H9 (cell line): ENCODE results near the gene AGTRAP. TPM values are rescaled to one million over a fixed set of nuclear protein-coding genes. Genes with fewer than 3 reads are reported as not detected.

Experiments
- DNase-seq: peaks from one replicate; pipeline ENCODE4 v3.0.0-alpha.2; 2017
- H2AFZ ChIP-seq: one replicate; pipeline ENCODE4 v1.6.1; 2013; ENCODE audit warnings: mild to moderate bottlenecking, low read length, control low read depth, moderate library complexity
- H2AK5ac ChIP-seq: 2 replicates; pipeline ENCODE4 v1.6.1; 2013; ENCODE audit warnings: low read length, control low read depth, mixed read lengths; ENCODE audit not compliant: insufficient read length
- H2BK120ac ChIP-seq: one replicate; pipeline ENCODE4 v1.6.1; 2013; ENCODE audit warnings: low read depth, mild to moderate bottlenecking, low read length, control low read depth, inconsistent platforms; ENCODE audit not compliant: poor library complexity, severe bottlenecking
- H2BK12ac ChIP-seq: 2 replicates; pipeline ENCODE4 v1.6.1; 2013; ENCODE audit warnings: low read length, control low read depth, mixed read lengths, low read depth; ENCODE audit not compliant: insufficient read length
- H2BK15ac ChIP-seq: 2 replicates; pipeline ENCODE4 v1.6.1; 2013; ENCODE audit warnings: low read depth, low read length, control low read depth
- H2BK20ac ChIP-seq: one replicate; pipeline ENCODE4 v1.6.1; 2013; ENCODE audit warnings: low read depth, mild to moderate bottlenecking, low read length, control low read depth, inconsistent platforms; ENCODE audit not compliant: poor library complexity, severe bottlenecking
- H2BK5ac ChIP-seq: 2 replicates; pipeline ENCODE4 v1.6.1; 2013; ENCODE audit warnings: low read length, control low read depth, mixed read lengths; ENCODE audit not compliant: insufficient read length
- H3K14ac ChIP-seq: 2 replicates; pipeline ENCODE4 v1.6.1; 2013; ENCODE audit warnings: low read length, control low read depth; ENCODE audit not compliant: insufficient read depth
- H3K18ac ChIP-seq: 2 replicates; pipeline ENCODE4 v1.6.1; 2013; ENCODE audit warnings: low read depth, mild to moderate bottlenecking, mixed read lengths, low read length, control low read depth; ENCODE audit not compliant: insufficient read length
- H3K23ac ChIP-seq: 2 replicates; pipeline ENCODE4 v1.6.1; 2013; ENCODE audit warnings: low read length, control low read depth, mixed read lengths, low read depth; ENCODE audit not compliant: insufficient read length
- H3K23me2 ChIP-seq: 2 replicates; pipeline ENCODE4 v1.6.1; 2013; ENCODE audit warnings: low read depth, mild to moderate bottlenecking, mixed read lengths, low read length, control low read depth; ENCODE audit not compliant: insufficient read length, poor library complexity, severe bottlenecking
- H3K27ac ChIP-seq: 2 replicates; pipeline ENCODE4 v1.5.1; 2013; ENCODE audit warnings: low read length, control low read depth, mixed read lengths, low read depth; ENCODE audit not compliant: insufficient read length
- H3K27me3 ChIP-seq: 2 replicates; pipeline ENCODE4 v1.6.1; 2013; ENCODE audit warnings: low read length, control low read depth, inconsistent platforms; ENCODE audit not compliant: insufficient read depth
- H3K4ac ChIP-seq: 2 replicates; pipeline ENCODE4 v1.6.1; 2013; ENCODE audit warnings: low read depth, mild to moderate bottlenecking, control low read depth, inconsistent platforms, low read length, moderate library complexity
- H3K4me1 ChIP-seq: 2 replicates; pipeline ENCODE4 v1.6.1; 2013; ENCODE audit warnings: low read length, control low read depth, inconsistent platforms; ENCODE audit not compliant: insufficient read depth
- H3K4me2 ChIP-seq: 2 replicates; pipeline ENCODE4 v1.6.1; 2013; ENCODE audit warnings: low read length, control low read depth, mixed read lengths; ENCODE audit not compliant: insufficient read length, insufficient read depth
- H3K56ac ChIP-seq: 2 replicates; pipeline ENCODE4 v1.6.1; 2013; ENCODE audit warnings: low read depth, mild to moderate bottlenecking, mixed read lengths, low read length, control low read depth; ENCODE audit not compliant: insufficient read length
- H3K79me1 ChIP-seq: 2 replicates; pipeline ENCODE4 v1.6.1; 2013; ENCODE audit warnings: low read depth, mild to moderate bottlenecking, moderate library complexity, low read length, control low read depth, inconsistent platforms; ENCODE audit not compliant: insufficient read depth, poor library complexity, severe bottlenecking
- H3K79me2 ChIP-seq: 2 replicates; pipeline ENCODE4 v1.6.1; 2013; ENCODE audit warnings: low read length, control low read depth, inconsistent platforms; ENCODE audit not compliant: insufficient read depth
- H3K9ac ChIP-seq: 2 replicates; pipeline ENCODE4 v1.6.1; 2013; ENCODE audit warnings: low read length, control low read depth, mixed read lengths; ENCODE audit not compliant: insufficient read length; ENCODE audit errors: extremely low read depth
- H3K9me3 ChIP-seq: one replicate; pipeline ENCODE4 v1.6.1; 2013; ENCODE audit warnings: low read depth, low read length, inconsistent platforms; ENCODE audit not compliant: control insufficient read depth
- H3T11ph ChIP-seq: one replicate; pipeline ENCODE4 v1.6.1; 2013; ENCODE audit warnings: mild to moderate bottlenecking, low read length, control low read depth, inconsistent platforms
- H4K20me1 ChIP-seq: one replicate; pipeline ENCODE4 v1.6.1; 2013; ENCODE audit not compliant: control insufficient read depth, insufficient read length, insufficient read depth
- H4K5ac ChIP-seq: 2 replicates; pipeline ENCODE4 v1.6.1; 2013; ENCODE audit warnings: low read depth, mild to moderate bottlenecking, mixed read lengths, low read length, control low read depth; ENCODE audit not compliant: insufficient read length
- H4K8ac ChIP-seq: replicated peaks from 2 replicates; pipeline ENCODE4 v1.6.1; 2013; ENCODE audit warnings: low read length, control low read depth, mixed read lengths, low read depth; ENCODE audit not compliant: insufficient read length
- H4K91ac ChIP-seq: 2 replicates; pipeline ENCODE4 v1.6.1; 2013; ENCODE audit warnings: low read depth, mild to moderate bottlenecking, moderate library complexity, mixed read lengths, low read length, control low read depth; ENCODE audit not compliant: insufficient read length
- H3K27ac Mint-ChIP-seq, 3 experiments: 2 replicates in 2 of 3; 3 replicates in 1 of 3; pipeline ENCODE4 v1.8.0; 2020 to 2021; ENCODE audit warnings: mixed read lengths in 3 of 3, mild to moderate bottlenecking in 1 of 3, moderate library complexity in 1 of 3
- H3K27me3 Mint-ChIP-seq: 2 replicates; pipeline ENCODE4 v1.8.0; 2021; ENCODE audit warnings: low read depth, mild to moderate bottlenecking, moderate library complexity, mixed read lengths
- H3K36me3 Mint-ChIP-seq, 3 experiments: 2 replicates in 2 of 3; 3 replicates in 1 of 3; pipeline ENCODE4 v1.8.0; 2020 to 2021; ENCODE audit warnings: low read depth in 3 of 3, mixed read lengths in 3 of 3; ENCODE audit not compliant: insufficient read depth in 1 of 3
- H3K4me1 Mint-ChIP-seq, 2 experiments: 2 replicates each; pipeline ENCODE4 v1.8.0; 2020; ENCODE audit warnings: mixed read lengths in 2 of 2
- H3K4me3 Mint-ChIP-seq, 2 experiments: 2 replicates in 1 of 2; 3 replicates in 1 of 2; pipeline ENCODE4 v1.8.0; 2020 to 2021; ENCODE audit warnings: mild to moderate bottlenecking in 2 of 2, mixed read lengths in 2 of 2, moderate library complexity in 1 of 2
- H3K9me3 Mint-ChIP-seq, 2 experiments: 2 replicates in 1 of 2; 3 replicates in 1 of 2; pipeline ENCODE4 v1.8.0; 2020; ENCODE audit warnings: mild to moderate bottlenecking in 2 of 2, mixed read lengths in 2 of 2, moderate library complexity in 1 of 2
- WGBS: extraction: QIAGEN DNeasy Blood & Tissue Kit; methylation state at CpG from one replicate; pipeline ENCODE4 v1.1.7; 2013; ENCODE audit warnings: missing lambda C conversion rate, low lambda C conversion rate, mixed read lengths; ENCODE audit not compliant: insufficient read length; ENCODE audit errors: extremely low coverage; 5-methylcytosine and 5-hydroxymethylcytosine counted together
- total RNA-seq: library from RNA; stranded (reverse); gene quantifications from 2 replicates; pipeline ENCODE4 v1.2.1, GENCODE V29; 2021
- TF ChIP-seq, protein P1 (sequence below): fragments of 200-600 bp; sonication (generic); conservative IDR thresholded peaks from 3 replicates; pipeline ENCODE4 v1.8.0; 2021; ENCODE audit warnings: antibody characterized with exemption, mild to moderate bottlenecking

The AGTRAP gene
- total RNA-seq, 1 experiment from 2014 or later = 60.9 TPM

- Histone ChIP-seq H3K56ac (no peak overlapping the region), H2AK5ac (no peak overlapping the region), H2BK20ac (no peak overlapping the region), H3K9me3 (no peaks in the 10 kb centered on the region), H3K27ac (no peak overlapping the region), H4K20me1 (no peaks in the 10 kb centered on the region), H2BK5ac (no peak overlapping the region), H3K4me1 (peaks cover 4% of the 10 kb centered on the region; the same call in 1 of the 2 replicates), H3K23ac (no peak overlapping the region), H4K8ac (no peak overlapping the region), H3K4ac (no peak overlapping the region), H3K14ac (no peak overlapping the region), H2BK15ac (no peak overlapping the region), H2BK12ac (no peak overlapping the region), H3K18ac (no peak overlapping the region), H3K79me1 (no peaks in the 10 kb centered on the region), H3K27me3 (no peaks in the 10 kb centered on the region), H3K4me2 (no peak overlapping the region), H3K9ac (no peak overlapping the region), H3K23me2 (no peaks in the 10 kb centered on the region), H4K91ac (no peak overlapping the region), H3K79me2 (no peaks in the 10 kb centered on the region), H2BK120ac (no peak overlapping the region), H2AFZ (no peak overlapping the region), H3T11ph (no peak overlapping the region), H4K5ac (no peak overlapping the region)
- H3K27me3 Mint-ChIP-seq = no peaks in the 10 kb centered on the region
- no CpG with 5 or more reads among the region's 11 CpGs for WGBS
- peaks cover 13 to 31% (median 16%) of the 10 kb centered on the region in 3 experiments for H3K36me3 Mint-ChIP-seq
- no peak for DNase-seq
- H3K4me1 Mint-ChIP-seq = peaks cover 39 to 45% of the 10 kb centered on the region in 2 experiments
- H3K27ac Mint-ChIP-seq = peak overlapping the region in 1 of 3 experiments; percentile 50; a peak in 2 of 7 replicates
- H3K4me3 Mint-ChIP-seq = no peak overlapping the region; a peak in 1 of 5 replicates
- H3K9me3 Mint-ChIP-seq = no peaks in the 10 kb centered on the region
- TF ChIP-seq, protein P1, sequence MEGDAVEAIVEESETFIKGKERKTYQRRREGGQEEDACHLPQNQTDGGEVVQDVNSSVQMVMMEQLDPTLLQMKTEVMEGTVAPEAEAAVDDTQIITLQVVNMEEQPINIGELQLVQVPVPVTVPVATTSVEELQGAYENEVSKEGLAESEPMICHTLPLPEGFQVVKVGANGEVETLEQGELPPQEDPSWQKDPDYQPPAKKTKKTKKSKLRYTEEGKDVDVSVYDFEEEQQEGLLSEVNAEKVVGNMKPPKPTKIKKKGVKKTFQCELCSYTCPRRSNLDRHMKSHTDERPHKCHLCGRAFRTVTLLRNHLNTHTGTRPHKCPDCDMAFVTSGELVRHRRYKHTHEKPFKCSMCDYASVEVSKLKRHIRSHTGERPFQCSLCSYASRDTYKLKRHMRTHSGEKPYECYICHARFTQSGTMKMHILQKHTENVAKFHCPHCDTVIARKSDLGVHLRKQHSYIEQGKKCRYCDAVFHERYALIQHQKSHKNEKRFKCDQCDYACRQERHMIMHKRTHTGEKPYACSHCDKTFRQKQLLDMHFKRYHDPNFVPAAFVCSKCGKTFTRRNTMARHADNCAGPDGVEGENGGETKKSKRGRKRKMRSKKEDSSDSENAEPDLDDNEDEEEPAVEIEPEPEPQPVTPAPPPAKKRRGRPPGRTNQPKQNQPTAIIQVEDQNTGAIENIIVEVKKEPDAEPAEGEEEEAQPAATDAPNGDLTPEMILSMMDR = no peak
Measured at GRCh38 chr1:11708554-11709350, 27.2 kb upstream of the AGTRAP start.
